Cardiac fibroblast (primary cell): ENCODE results near the gene ZDHHC11.

Experiments
- DNase-seq, 2 donors: peaks; one replicate each; pipeline versions ENCODE4 v3.0.0 to v3.0.0-alpha.2; 2010; ENCODE audit warnings: low read depth in 2 of 2
- H3K4me3 ChIP-seq, 2 donors: replicated peaks in 1 of 2; 1 replicate in 1 of 2; 2 replicates in 1 of 2; pipeline ENCODE4 v1.5.1; 2011; ENCODE audit warnings: low read depth in 2 of 2, low read length in 2 of 2, mild to moderate bottlenecking in 2 of 2, moderate library complexity in 1 of 2
- TF ChIP-seq, protein P1 (sequence below): IDR thresholded peaks from one replicate; pipeline ENCODE4 v1.5.1; 2011; ENCODE audit warnings: low read depth, mild to moderate bottlenecking, low read length, inconsistent platforms

The ZDHHC11 gene

GRCh38 chr5:761854-762710 lies 88.7 kb downstream of the ZDHHC11 start:
- TF ChIP-seq, protein P1, sequence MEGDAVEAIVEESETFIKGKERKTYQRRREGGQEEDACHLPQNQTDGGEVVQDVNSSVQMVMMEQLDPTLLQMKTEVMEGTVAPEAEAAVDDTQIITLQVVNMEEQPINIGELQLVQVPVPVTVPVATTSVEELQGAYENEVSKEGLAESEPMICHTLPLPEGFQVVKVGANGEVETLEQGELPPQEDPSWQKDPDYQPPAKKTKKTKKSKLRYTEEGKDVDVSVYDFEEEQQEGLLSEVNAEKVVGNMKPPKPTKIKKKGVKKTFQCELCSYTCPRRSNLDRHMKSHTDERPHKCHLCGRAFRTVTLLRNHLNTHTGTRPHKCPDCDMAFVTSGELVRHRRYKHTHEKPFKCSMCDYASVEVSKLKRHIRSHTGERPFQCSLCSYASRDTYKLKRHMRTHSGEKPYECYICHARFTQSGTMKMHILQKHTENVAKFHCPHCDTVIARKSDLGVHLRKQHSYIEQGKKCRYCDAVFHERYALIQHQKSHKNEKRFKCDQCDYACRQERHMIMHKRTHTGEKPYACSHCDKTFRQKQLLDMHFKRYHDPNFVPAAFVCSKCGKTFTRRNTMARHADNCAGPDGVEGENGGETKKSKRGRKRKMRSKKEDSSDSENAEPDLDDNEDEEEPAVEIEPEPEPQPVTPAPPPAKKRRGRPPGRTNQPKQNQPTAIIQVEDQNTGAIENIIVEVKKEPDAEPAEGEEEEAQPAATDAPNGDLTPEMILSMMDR: no peak
- no peak overlapping the region for H3K4me3 ChIP-seq
- no peak for DNase-seq

DNA sequence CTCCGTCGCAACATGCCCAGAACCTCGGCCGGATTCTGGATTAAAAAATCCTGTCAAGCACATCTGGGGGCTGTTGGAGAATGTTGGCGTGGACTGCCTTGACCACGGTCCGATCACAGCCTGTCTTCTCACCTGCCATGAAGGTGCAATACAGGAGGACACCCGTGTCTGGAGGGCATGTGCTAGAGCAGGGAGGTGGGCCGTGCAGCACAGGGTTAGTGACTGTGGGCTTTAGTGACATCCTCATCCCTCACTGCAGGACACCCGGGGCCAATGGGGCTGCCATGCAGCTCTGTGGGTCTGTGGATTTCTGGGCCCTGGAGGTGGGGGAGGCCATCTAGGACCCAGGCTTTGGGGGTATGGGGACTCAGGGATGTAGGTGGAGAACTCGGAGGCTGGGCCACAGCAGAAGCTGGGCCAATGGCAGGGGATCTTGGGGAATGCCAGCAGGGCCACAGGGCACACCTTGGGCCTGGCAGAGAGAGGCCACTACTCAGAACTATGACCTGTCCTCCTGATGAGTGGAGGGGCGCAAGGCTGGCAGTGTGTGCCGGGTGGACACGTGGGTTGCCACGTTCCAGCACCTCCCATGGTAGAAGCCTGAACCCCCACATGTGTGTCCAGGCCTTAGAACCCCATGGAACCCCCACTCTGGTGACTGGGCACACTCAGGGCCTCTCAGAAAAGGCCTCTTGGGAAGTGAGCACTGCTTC lies 89.6 kb downstream of the ZDHHC11 start:
- no peak for DNase-seq
- no peak overlapping the region for H3K4me3 ChIP-seq
- TF ChIP-seq, protein P1: no peak

- DNase-seq: no peak
- no peak overlapping the region for H3K4me3 ChIP-seq
- TF ChIP-seq, protein P1: no peak
Observed at GRCh38 chr5:760363-761058, 90.3 kb downstream of the ZDHHC11 start.

DNA sequence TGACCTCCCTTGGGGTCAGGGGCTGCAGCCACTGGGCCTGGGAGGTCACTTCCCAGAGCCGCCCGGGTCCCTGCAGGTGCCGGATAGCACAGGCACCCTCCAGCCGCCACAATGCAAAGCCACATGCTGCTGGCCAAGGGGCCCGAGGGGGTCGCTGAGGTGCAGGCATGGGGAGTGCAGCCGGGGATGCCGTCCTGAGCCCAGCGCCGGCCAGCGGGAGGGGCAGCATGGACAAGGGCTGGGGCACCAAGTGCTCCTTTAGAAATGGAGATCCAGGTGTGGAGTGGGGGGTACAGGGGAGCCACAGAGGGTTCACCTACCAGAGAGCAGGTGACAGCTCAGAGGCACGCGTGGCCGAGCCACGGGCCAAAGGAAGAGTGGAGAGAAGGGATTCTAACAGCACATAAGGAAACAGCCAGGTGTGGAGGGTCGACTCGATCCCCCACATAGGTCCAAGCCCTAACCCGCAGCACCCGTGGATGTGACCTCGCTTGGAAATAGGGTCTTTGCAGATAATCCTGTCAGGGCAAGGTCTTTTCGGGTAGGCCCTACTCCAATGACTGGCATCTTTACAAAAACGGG lies 90.9 kb downstream of the ZDHHC11 start:
- TF ChIP-seq, protein P1: no peak
- H3K4me3 ChIP-seq: no peak overlapping the region
- no peak for DNase-seq

GRCh38 chr5:759111-759751 lies 91.6 kb downstream of the ZDHHC11 start:
- no peak overlapping the region for H3K4me3 ChIP-seq
- DNase-seq: peak; percentile 32 to 67
- TF ChIP-seq, protein P1: no peak

- no peak overlapping the region for H3K4me3 ChIP-seq
- no peak for DNase-seq
- TF ChIP-seq, protein P1: no peak
Observed at GRCh38 chr5:758698-759053, 92.1 kb downstream of the ZDHHC11 start.
